Non-pigmented ciliary epithelial cell (primary cell): ENCODE measurements around the gene DNAH8.
A peak's percentile ranks its signal among the peaks of the same experiment; 100 is the strongest.
"Not testable (repeated sequence)": the region's sequence is repeated elsewhere in the genome, so short reads cannot be mapped to it uniquely, and the experiment has no call there.

Source experiments
- DNase-seq: peaks from one replicate; pipeline ENCODE4 v3.0.0-alpha.2; 2010; ENCODE audit warnings: low read depth

Gene DNAH8

GRCh38 chr6:38699702-38700101, 15.4 kb upstream of the DNAH8 start:
- DNase-seq: not testable (repeated sequence)

GRCh38 chr6:38701551-38701950, 13.6 kb upstream of the DNAH8 start:
- no peak for DNase-seq

- DNase-seq: peak; percentile 97
Observed at GRCh38 chr6:38702558-38703397, 12.3 kb upstream of the DNAH8 start, which contains the start of gene GLO1. Gene GLO1 (minus strand): TSS chr6:38703145. CDS start chr6:38703054, 91 bp downstream.

GRCh38 chr6:38703949-38704590, 11.0 kb upstream of the DNAH8 start:
- DNase-seq: no peak

- no peak for DNase-seq
Observed at GRCh38 chr6:38705924-38706323, 9.2 kb upstream of the DNAH8 start.

- DNase-seq: no peak
Observed at GRCh38 chr6:38708496-38708895, 6.6 kb upstream of the DNAH8 start.

- no peak for DNase-seq
Observed at GRCh38 chr6:38713812-38714211, 1.3 kb upstream of the DNAH8 start.

- DNase-seq: no peak
Observed at GRCh38 chr6:38714239-38715015, 684 bp upstream of the DNAH8 start.

- DNase-seq: no peak
Observed at GRCh38 chr6:38716825-38717224, 1.7 kb downstream of the DNAH8 start.

GRCh38 chr6:38719358-38719757, 4.2 kb downstream of the DNAH8 start:
- no peak for DNase-seq

- DNase-seq: no peak
Observed at GRCh38 chr6:38720295-38720694, 5.2 kb downstream of the DNAH8 start.

- no peak for DNase-seq
Observed at GRCh38 chr6:38722038-38722437, 6.9 kb downstream of the DNAH8 start.

- no peak for DNase-seq
Observed at GRCh38 chr6:38722727-38723334, 7.7 kb downstream of the DNAH8 start.

- DNase-seq: no peak
Observed at GRCh38 chr6:38723783-38724182, 8.7 kb downstream of the DNAH8 start.

GRCh38 chr6:38724343-38724742, 9.2 kb downstream of the DNAH8 start:
- no peak for DNase-seq

GRCh38 chr6:38725414-38726183, 10.5 kb downstream of the DNAH8 start:
- DNase-seq: no peak

- DNase-seq: no peak
Observed at GRCh38 chr6:38728203-38728602, 13.1 kb downstream of the DNAH8 start.

- no peak for DNase-seq
Observed at GRCh38 chr6:38730140-38730862, 15.2 kb downstream of the DNAH8 start.

GRCh38 chr6:38736951-38737350, 21.8 kb downstream of the DNAH8 start:
- no peak for DNase-seq

- no peak for DNase-seq
Observed at GRCh38 chr6:38738261-38738660, 23.1 kb downstream of the DNAH8 start.

- DNase-seq: no peak
Observed at GRCh38 chr6:38739532-38739931, 24.4 kb downstream of the DNAH8 start.
